Measurements from ENCODE around the gene ZMAT5. TPM values are rescaled to one million over a fixed set of nuclear protein-coding genes. Genes with fewer than 3 reads are reported as not detected.

Gene ZMAT5
- total and polyA plus RNA-seq, 10 of the 15 experiments (the other 5 are each of a cell fraction or from before 2014, with no cell fraction given): 2.3 to 43.0 (median 21.9) TPM

- no peak overlapping the region for H3K4me3 ChIP-seq
- no peaks in the 10 kb centered on the region for H4K20me1 ChIP-seq (ENCODE audit: control insufficient read depth, insufficient read depth)
- FAIRE-seq: no peak
- 36% methylated on average over 13 of the region's 13 CpGs for WGBS (ENCODE audit: insufficient coverage, insufficient replicate concordance, low lambda C conversion rate, missing lambda C conversion rate)
- H3K9me3 ChIP-seq (replicated peaks; ENCODE audit: control insufficient read depth, insufficient read depth, low read length): no peaks in the 10 kb centered on the region
- ATAC-seq: no peak
- ChIA-PET CTCF (interaction anchor here (0.6 kb wide), 1 partner anchor 1831 kb away, joined by 3 read pairs; no protein-coding TSS in a partner anchor), POLR2A (no interaction called here), SMC1A (ENCODE audit: uncharacterized antibody, unreplicated experiment) (no interaction called here), RAD21 (ENCODE audit: unreplicated experiment) (no interaction called here)
- no peaks in the 10 kb centered on the region for H3K36me3 ChIP-seq (ENCODE audit: control insufficient read depth in 2 of 2, insufficient read depth in 2 of 2, low read length in 1 of 2)
- H3K4me2 ChIP-seq (ENCODE audit: control insufficient read depth, insufficient read depth): no peak overlapping the region
- intact Hi-C loops (cut with micrococcal nuclease; ENCODE audit: unreplicated experiment) (no loop called here), in situ Hi-C loops (cut with MboI) (no loop called here)
- no peak for DNase-seq (ENCODE audit: low read depth, low spot score)
- H3K4me1 ChIP-seq (ENCODE audit: control insufficient read depth, insufficient read depth, low read length): no peaks in the 10 kb centered on the region
- no peak overlapping the region for H2AFZ ChIP-seq (ENCODE audit: control insufficient read depth, low read depth, low read length)
- H3K79me2 ChIP-seq (ENCODE audit: control insufficient read depth, insufficient read depth, low read length): no peaks in the 10 kb centered on the region
- no peak overlapping the region for H3K27ac ChIP-seq (ENCODE audit: control insufficient read depth, insufficient read depth)
- no TSS peak for BruUV-seq (replicated peaks)
- peaks cover 3 to 6% of the 10 kb centered on the region in 2 experiments; a peak in 2 of 4 replicates for H3K27me3 ChIP-seq (replicated peaks in 1 of 2; ENCODE audit: control insufficient read depth in 2 of 2, insufficient read depth in 2 of 2, low read length in 1 of 2)
- H3K9ac ChIP-seq (ENCODE audit: control insufficient read depth, insufficient read depth, low read length): no peak overlapping the region
- TF ChIP-seq, protein P1, sequence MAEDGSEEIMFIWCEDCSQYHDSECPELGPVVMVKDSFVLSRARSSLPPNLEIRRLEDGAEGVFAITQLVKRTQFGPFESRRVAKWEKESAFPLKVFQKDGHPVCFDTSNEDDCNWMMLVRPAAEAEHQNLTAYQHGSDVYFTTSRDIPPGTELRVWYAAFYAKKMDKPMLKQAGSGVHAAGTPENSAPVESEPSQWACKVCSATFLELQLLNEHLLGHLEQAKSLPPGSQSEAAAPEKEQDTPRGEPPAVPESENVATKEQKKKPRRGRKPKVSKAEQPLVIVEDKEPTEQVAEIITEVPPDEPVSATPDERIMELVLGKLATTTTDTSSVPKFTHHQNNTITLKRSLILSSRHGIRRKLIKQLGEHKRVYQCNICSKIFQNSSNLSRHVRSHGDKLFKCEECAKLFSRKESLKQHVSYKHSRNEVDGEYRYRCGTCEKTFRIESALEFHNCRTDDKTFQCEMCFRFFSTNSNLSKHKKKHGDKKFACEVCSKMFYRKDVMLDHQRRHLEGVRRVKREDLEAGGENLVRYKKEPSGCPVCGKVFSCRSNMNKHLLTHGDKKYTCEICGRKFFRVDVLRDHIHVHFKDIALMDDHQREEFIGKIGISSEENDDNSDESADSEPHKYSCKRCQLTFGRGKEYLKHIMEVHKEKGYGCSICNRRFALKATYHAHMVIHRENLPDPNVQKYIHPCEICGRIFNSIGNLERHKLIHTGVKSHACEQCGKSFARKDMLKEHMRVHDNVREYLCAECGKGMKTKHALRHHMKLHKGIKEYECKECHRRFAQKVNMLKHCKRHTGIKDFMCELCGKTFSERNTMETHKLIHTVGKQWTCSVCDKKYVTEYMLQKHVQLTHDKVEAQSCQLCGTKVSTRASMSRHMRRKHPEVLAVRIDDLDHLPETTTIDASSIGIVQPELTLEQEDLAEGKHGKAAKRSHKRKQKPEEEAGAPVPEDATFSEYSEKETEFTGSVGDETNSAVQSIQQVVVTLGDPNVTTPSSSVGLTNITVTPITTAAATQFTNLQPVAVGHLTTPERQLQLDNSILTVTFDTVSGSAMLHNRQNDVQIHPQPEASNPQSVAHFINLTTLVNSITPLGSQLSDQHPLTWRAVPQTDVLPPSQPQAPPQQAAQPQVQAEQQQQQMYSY (CRISPR knock-in tag; IDR thresholded peaks at IDR 0.05): no peak
- TF ChIP-seq PML (IDR thresholded peaks at IDR 0.05; ENCODE audit: low read length): no peak
- TF ChIP-seq, protein P2, sequence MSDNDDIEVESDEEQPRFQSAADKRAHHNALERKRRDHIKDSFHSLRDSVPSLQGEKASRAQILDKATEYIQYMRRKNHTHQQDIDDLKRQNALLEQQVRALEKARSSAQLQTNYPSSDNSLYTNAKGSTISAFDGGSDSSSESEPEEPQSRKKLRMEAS (IDR thresholded peaks at IDR 0.05; ENCODE audit: low read depth, low read length): no peak
- no peak for TF ChIP-seq EP300 (IDR thresholded peaks at IDR 0.05; ENCODE audit: borderline replicate concordance in 1 of 2, control insufficient read depth in 1 of 2, low read depth in 2 of 2, low read length in 2 of 2)
- no peak for TF ChIP-seq JUND (IDR thresholded peaks at IDR 0.05; ENCODE audit: low read depth, low read length)
- TF ChIP-seq CEBPB (IDR thresholded peaks at IDR 0.05; ENCODE audit: borderline replicate concordance in 1 of 2, low read depth in 2 of 2, low read length in 2 of 2): no peak
- TF ChIP-seq LARP7 (IDR thresholded peaks at IDR 0.05): no peak
- TF ChIP-seq ZBTB33 (IDR thresholded peaks at IDR 0.05): no peak
- TF ChIP-seq POU2F2 (IDR thresholded peaks at IDR 0.05; ENCODE audit: borderline replicate concordance, low read depth, low read length): no peak
- TF ChIP-seq NR2C2 (IDR thresholded peaks at IDR 0.05; ENCODE audit: borderline replicate concordance, control insufficient read depth, insufficient read length, low read depth): no peak
- TF ChIP-seq ASH2L (IDR thresholded peaks at IDR 0.05; ENCODE audit: borderline replicate concordance, low read depth): no peak
- TF ChIP-seq SREBF2 (IDR thresholded peaks at IDR 0.05; ENCODE audit: low read length): no peak
- no peak for TF ChIP-seq RCOR1 (conservative IDR thresholded peaks at IDR 0.05; ENCODE audit: low read depth, low read length)
- TF ChIP-seq FOXM1 (IDR thresholded peaks at IDR 0.05; ENCODE audit: low read depth, low read length): no peak
- TF ChIP-seq IKZF2 (IDR thresholded peaks at IDR 0.05): no peak
- no peak for TF ChIP-seq MYB (IDR thresholded peaks at IDR 0.05; ENCODE audit: borderline replicate concordance, low read depth, low read length)
- no peak for TF ChIP-seq FOS (IDR thresholded peaks at IDR 0.05; ENCODE audit: borderline replicate concordance, extremely low read depth, insufficient read length)
These were observed 51.6 kb downstream of the ZMAT5 start for GRCh38 chr22:29715240-29715639.

Measured in GM12878 (cell line).